Thyroid gland (tissue), 4 donors: ENCODE results near the gene NUDT16L1. TPM values are rescaled to one million over a fixed set of nuclear protein-coding genes. Genes with fewer than 3 reads are reported as not detected.

Experiments used
- DNase-seq, 2 donors: peaks; one replicate each; pipeline ENCODE4 v3.0.0-alpha.2; 2019
- H3K27ac ChIP-seq, 3 donors: fragments of 200-600 bp; sonication (generic); 1 replicate in 2 of 3; 2 replicates in 1 of 3; pipeline ENCODE4 v1.5.1; 2016 to 2019; ENCODE audit warnings: mild to moderate bottlenecking in 1 of 3, moderate library complexity in 1 of 3
- H3K27me3 ChIP-seq: fragments of 200-600 bp; sonication (generic); one replicate; pipeline ENCODE4 v1.5.1; 2019
- H3K36me3 ChIP-seq, 2 donors: fragments of 200-600 bp; sonication (generic); one replicate each; pipeline ENCODE4 v1.5.1; 2016 to 2019
- H3K4me1 ChIP-seq, 2 donors: fragments of 200-600 bp; sonication (generic); one replicate each; pipeline ENCODE4 v1.5.1; 2017 to 2019
- H3K4me3 ChIP-seq, 3 donors: fragments of 200-600 bp; sonication (generic); replicated peaks in 1 of 3; 1 replicate in 2 of 3; 2 replicates in 1 of 3; pipeline ENCODE4 v1.5.1; 2016; ENCODE audit warnings: mild to moderate bottlenecking in 1 of 3
- H3K9me3 ChIP-seq: fragments of 200-600 bp; sonication (generic); one replicate; pipeline ENCODE4 v1.5.1; 2017
- POLR2A ChIP-seq, 2 donors: fragments of 450-650 bp; IDR thresholded peaks; one replicate each; pipeline ENCODE4 v1.6.1; 2017; ENCODE audit warnings: antibody characterized with exemption in 2 of 2, mild to moderate bottlenecking in 2 of 2, moderate library complexity in 1 of 2
- WGBS, 2 donors: methylation state at CpG; one replicate each; pipeline ENCODE4 v1.1.5; 2017; 5-methylcytosine and 5-hydroxymethylcytosine counted together
- intact Hi-C: fragments of 100-400 bp; cut with DNase I; formaldehyde crosslinking; loops from one replicate; pipeline ENCODE4 v1.15.1; 2023
- total RNA-seq, 4 donors: library from RNA; depleted of rRNA; stranded (reverse); fragments of >200 nt; gene quantifications; one replicate each; pipeline ENCODE4 v1.2.3, GENCODE V29; 2016
- TF ChIP-seq, protein P1 (sequence below), 6 experiments: fragments of 200-600 bp in 3 of 6; fragments of 450-650 bp in 3 of 6; sonication (generic) in 3 of 6; IDR thresholded peaks; one replicate each; pipeline ENCODE4 v1.5.1; 2016 to 2019; ENCODE audit warnings: antibody characterized with exemption in 6 of 6, mild to moderate bottlenecking in 2 of 6, inconsistent platforms in 1 of 6, moderate library complexity in 1 of 6

The NUDT16L1 gene
- total RNA-seq, 4 donors from 2014 or later = 27.0 to 61.1 (median 38.9) TPM

DNA sequence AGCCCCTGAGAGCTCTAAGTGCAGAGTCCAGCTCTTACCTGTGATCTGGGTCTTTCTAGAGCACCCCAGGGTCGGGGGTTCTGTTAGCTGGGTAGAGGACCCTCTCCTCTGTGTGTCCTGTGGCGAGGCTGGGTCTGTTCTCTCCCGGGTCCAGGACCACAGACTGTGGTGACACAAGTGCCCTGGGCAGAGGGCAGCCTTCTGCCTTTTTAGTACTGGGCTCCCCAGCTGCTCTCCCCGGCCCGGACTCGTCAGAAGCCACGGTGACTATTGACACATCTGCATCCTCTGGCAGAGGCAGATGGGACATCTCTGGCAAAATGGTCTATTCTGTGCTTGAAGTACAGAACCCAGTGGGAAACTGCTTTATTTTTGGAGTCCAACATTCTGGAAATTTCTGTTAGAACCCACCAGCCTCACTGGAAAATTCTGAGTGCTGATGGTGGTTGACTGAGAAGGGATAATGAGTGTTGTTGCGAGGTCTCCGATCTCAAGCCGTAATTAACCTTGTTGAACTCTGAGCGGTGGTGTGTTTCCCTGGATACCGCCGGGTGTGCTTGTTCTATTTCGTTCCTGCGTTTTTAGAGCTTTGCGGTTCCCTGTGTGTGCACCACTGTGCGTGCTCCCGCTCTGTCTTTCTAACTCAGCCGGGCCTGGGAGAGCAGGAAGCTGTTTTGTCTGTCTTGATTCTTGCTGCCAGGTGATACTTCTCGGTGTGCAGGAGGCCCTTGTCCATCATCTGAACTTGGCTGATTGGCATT lies 26.0 kb upstream of the NUDT16L1 start:
- TF ChIP-seq POLR2A (IDR thresholded peaks at IDR 0.05) = no peak
- TF ChIP-seq, protein P1, sequence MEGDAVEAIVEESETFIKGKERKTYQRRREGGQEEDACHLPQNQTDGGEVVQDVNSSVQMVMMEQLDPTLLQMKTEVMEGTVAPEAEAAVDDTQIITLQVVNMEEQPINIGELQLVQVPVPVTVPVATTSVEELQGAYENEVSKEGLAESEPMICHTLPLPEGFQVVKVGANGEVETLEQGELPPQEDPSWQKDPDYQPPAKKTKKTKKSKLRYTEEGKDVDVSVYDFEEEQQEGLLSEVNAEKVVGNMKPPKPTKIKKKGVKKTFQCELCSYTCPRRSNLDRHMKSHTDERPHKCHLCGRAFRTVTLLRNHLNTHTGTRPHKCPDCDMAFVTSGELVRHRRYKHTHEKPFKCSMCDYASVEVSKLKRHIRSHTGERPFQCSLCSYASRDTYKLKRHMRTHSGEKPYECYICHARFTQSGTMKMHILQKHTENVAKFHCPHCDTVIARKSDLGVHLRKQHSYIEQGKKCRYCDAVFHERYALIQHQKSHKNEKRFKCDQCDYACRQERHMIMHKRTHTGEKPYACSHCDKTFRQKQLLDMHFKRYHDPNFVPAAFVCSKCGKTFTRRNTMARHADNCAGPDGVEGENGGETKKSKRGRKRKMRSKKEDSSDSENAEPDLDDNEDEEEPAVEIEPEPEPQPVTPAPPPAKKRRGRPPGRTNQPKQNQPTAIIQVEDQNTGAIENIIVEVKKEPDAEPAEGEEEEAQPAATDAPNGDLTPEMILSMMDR (IDR thresholded peaks at IDR 0.05) = no peak
- no peak for DNase-seq
- WGBS, 2 donors = 85 to 88% methylated on average over 16 to 18 of the region's 20 CpGs
- Histone ChIP-seq H3K9me3 (no peaks in the 10 kb centered on the region), H3K27ac (no peak overlapping the region), H3K4me1 (peaks cover 7 to 11% of the 10 kb centered on the region in 2 donors), H3K27me3 (no peaks in the 10 kb centered on the region), H3K36me3 (peaks cover 26 to 33% of the 10 kb centered on the region in 2 donors), H3K4me3 (no peak overlapping the region)
- intact Hi-C loops = no loop called here

DNA sequence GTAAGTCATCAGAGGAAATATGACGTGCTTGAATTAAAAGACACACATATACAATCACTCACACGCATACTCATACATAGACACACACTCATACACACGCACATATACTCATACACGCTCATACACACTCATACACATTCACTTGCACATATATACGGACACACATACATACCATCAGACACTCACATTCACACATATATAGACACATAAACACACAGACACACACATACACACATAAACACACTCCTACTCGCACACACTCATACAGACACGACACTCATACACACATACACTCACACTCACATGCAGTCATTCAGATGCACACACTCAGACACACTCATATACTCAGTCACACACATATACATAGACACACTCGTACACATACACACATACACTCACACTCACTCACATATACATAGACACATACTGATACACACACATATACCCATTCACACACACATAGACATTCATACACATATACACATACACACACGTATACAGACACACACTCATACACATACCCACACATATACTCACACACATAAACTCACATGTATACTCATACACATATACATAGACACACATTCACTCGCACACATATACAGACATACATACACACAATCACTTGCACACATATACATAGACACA lies 24.9 kb upstream of the NUDT16L1 start:
- peaks cover 32 to 38% of the 10 kb centered on the region in 2 donors for H3K36me3 ChIP-seq
- no peaks in the 10 kb centered on the region for H3K27me3 ChIP-seq
- no peaks in the 10 kb centered on the region for H3K9me3 ChIP-seq
- TF ChIP-seq POLR2A (IDR thresholded peaks at IDR 0.05) = no peak
- TF ChIP-seq, protein P1 (IDR thresholded peaks at IDR 0.05) = no peak
- H3K27ac ChIP-seq = no peak overlapping the region
- DNase-seq = no peak
- intact Hi-C loops = no loop called here
- H3K4me3 ChIP-seq = no peak overlapping the region
- peaks cover 7 to 11% of the 10 kb centered on the region in 2 donors for H3K4me1 ChIP-seq
- WGBS, 2 donors = 94 to 95% methylated on average over 10 of the region's 10 CpGs

DNA sequence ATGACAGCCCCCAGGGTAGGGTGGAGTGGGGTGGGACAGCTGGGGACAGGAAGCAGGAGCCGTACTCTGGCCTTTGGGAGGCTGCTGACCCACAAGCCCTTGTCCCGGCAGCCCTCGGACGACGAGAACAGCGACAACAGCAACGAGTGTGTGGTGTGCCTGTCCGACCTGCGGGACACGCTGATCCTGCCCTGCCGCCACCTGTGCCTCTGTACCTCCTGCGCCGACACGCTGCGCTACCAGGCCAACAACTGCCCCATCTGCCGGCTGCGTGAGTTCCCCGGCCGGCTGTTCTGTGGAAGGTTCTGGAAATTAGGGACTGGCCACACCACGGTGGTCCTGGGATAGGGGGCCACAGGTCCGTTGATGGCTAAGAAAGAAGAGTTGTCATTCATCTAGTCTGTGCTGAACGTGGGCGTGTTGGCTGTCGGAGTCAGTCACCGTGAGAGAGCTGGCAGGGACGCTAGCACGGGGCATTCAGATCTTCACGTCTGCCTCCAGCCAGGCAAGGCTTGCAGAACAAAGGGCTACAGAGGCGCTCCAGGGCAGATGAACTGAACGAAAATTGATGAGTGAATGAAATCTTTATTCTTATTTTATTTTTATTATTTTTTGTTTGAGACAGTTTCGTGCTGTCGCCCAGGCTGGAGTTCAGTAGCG lies 19.8 kb upstream of the NUDT16L1 start:
- no peak for TF ChIP-seq POLR2A (IDR thresholded peaks at IDR 0.05)
- TF ChIP-seq, protein P1 (IDR thresholded peaks at IDR 0.05) = no peak
- DNase-seq = no peak
- H3K4me1 ChIP-seq = peaks cover 14 to 20% of the 10 kb centered on the region in 2 donors
- no peaks in the 10 kb centered on the region for H3K9me3 ChIP-seq
- intact Hi-C loops = no loop called here
- H3K27ac ChIP-seq = no peak overlapping the region
- peaks cover 15 to 19% of the 10 kb centered on the region in 2 donors for H3K36me3 ChIP-seq
- no peaks in the 10 kb centered on the region for H3K27me3 ChIP-seq
- H3K4me3 ChIP-seq = no peak overlapping the region
- 93 to 95% methylated on average over 32 to 33 of the region's 33 CpGs for WGBS, 2 donors

DNA sequence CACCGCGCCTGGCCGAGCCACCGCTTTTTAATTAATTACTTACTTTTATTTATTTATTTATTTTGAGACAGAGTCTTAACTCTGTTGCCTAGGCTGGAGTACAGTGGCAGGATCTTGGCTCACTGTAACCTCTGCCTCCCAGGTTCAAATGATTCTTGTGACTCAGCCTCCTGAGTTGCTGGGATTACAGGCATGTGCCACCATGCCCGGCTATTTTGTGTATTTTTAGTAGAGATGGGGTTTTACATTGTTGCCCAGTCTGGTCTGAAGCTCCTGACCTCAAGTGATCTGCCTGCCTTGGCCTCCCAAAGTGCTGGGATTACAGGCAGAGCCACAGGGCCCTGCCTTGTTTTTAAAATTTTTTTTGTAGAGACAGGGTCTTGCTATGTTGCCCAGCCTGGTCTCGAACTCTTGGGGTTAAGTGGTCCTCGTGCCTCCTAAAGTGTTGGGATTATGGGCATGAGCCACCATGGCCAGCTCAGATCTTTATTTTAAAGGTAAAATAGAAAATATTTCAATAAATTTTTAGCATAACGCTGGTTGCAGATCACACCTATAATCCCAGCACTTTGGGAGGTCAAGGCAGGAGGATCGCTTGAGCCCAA lies 18.3 kb upstream of the NUDT16L1 start:
- peaks cover 26 to 31% of the 10 kb centered on the region in 2 donors for H3K4me1 ChIP-seq
- H3K36me3 ChIP-seq = peaks cover 9 to 11% of the 10 kb centered on the region in 2 donors
- WGBS, 2 donors = 96 to 97% methylated on average over 9 of the region's 9 CpGs
- no peaks in the 10 kb centered on the region for H3K27me3 ChIP-seq
- no peak for TF ChIP-seq POLR2A (IDR thresholded peaks at IDR 0.05)
- TF ChIP-seq, protein P1 (IDR thresholded peaks at IDR 0.05) = no peak
- no peak overlapping the region for H3K4me3 ChIP-seq
- intact Hi-C loops = no loop called here
- no peak overlapping the region for H3K27ac ChIP-seq
- no peak for DNase-seq
- no peaks in the 10 kb centered on the region for H3K9me3 ChIP-seq
